Left lung (tissue), 10 donors: ENCODE data around the gene FFAR1. TPM values are rescaled to one million over a fixed set of nuclear protein-coding genes. Genes with fewer than 3 reads are reported as not detected.

Experiments used
- ATAC-seq: fragments of 200-7000 bp; cut with Tn5 transposase; one replicate; pipeline ENCODE4 v1.9.1; 2020; ENCODE audit warnings: moderate library complexity
- DNase-seq, 4 donors: peaks; one replicate each; pipeline ENCODE4 v3.0.0-alpha.2; 2013 to 2020
- H3K27ac ChIP-seq, 2 donors: fragments of 200-600 bp; sonication (generic) in 1 of 2; one replicate each; pipeline versions ENCODE4 v1.5.0 to v1.8.0; 2020 to 2021
- H3K27me3 ChIP-seq, 2 donors: fragments of 200-600 bp; sonication (generic) in 1 of 2; one replicate each; pipeline versions ENCODE4 v1.5.0 to v1.8.0; 2020 to 2021
- H3K36me3 ChIP-seq, 2 donors: fragments of 200-600 bp; sonication (generic) in 1 of 2; one replicate each; pipeline versions ENCODE4 v1.5.0 to v1.8.0; 2020 to 2021
- H3K4me1 ChIP-seq, 2 donors: fragments of 200-600 bp; one replicate each; pipeline ENCODE4 v1.8.0; 2021
- H3K4me3 ChIP-seq, 2 donors: fragments of 200-600 bp; sonication (generic) in 1 of 2; one replicate each; pipeline versions ENCODE4 v1.5.0 to v1.8.0; 2020 to 2021; ENCODE audit warnings: mild to moderate bottlenecking in 1 of 2
- H3K9me3 ChIP-seq, 2 donors: fragments of 200-600 bp; sonication (generic) in 1 of 2; one replicate each; pipeline versions ENCODE4 v1.5.0 to v1.8.0; 2020 to 2021
- CTCF ChIP-seq, 2 donors: fragments of 200-600 bp; sonication (generic) in 1 of 2; IDR thresholded peaks; one replicate each; pipeline versions ENCODE4 v1.5.0 to v1.8.0; 2021; ENCODE audit warnings: antibody characterized with exemption in 2 of 2
- intact Hi-C, 2 donors: fragments of 100-400 bp; cut with DNase I; formaldehyde crosslinking; loops; one replicate each; pipeline versions ENCODE4 v1.11.2 to v1.14.2; 2022
- polyA plus RNA-seq, 6 donors: library from polyadenylated mRNA; unstranded; fragments of 120-200 nt; gene quantifications; one replicate each; pipeline ENCODE4 v1.2.1, GENCODE V29; 2013; ENCODE audit not compliant: insufficient read length in 6 of 6
- total RNA-seq, 2 donors: library from RNA; stranded (reverse); fragmentation: NEBNext Ultra II Directional; extraction: Animal tissue kit (Norgen Biotek cat#: 25700); gene quantifications; one replicate each; pipeline ENCODE4 v1.2.1, GENCODE V29; 2021
- donor health status: DM: no; HTN: yes; CAD: no.
- donor health status: DM: no; HTN: no; CAD: no.

FFAR1 gene
- total and polyA plus RNA-seq, 8 donors = 0.06 to 0.74 (median 0.28) TPM; not detected in 2

GRCh38 chr19:35389192-35389861 is 41.6 kb downstream of the FFAR1 start:
- no peaks in the 10 kb centered on the region for H3K27me3 ChIP-seq
- no peaks in the 10 kb centered on the region for H3K4me1 ChIP-seq
- no peak for TF ChIP-seq CTCF (IDR thresholded peaks at IDR 0.05)
- intact Hi-C loops = no loop called here
- no peaks in the 10 kb centered on the region for H3K36me3 ChIP-seq
- no peak overlapping the region for H3K4me3 ChIP-seq
- no peak for ATAC-seq
- H3K9me3 ChIP-seq = peaks cover 0 to 18% of the 10 kb centered on the region in 2 donors
- DNase-seq = no peak
- H3K27ac ChIP-seq = no peak overlapping the region

- TF ChIP-seq CTCF (IDR thresholded peaks at IDR 0.05) = no peak
- Histone ChIP-seq H3K9me3 (no peaks in the 10 kb centered on the region), H3K36me3 (no peaks in the 10 kb centered on the region), H3K27ac (no peak overlapping the region), H3K4me3 (no peak overlapping the region), H3K4me1 (peaks cover 0 to 4% of the 10 kb centered on the region in 2 donors), H3K27me3 (no peaks in the 10 kb centered on the region)
- intact Hi-C loops = no loop called here
- no peak for ATAC-seq
- DNase-seq = no peak
Measured at GRCh38 chr19:35392742-35393715, 45.3 kb downstream of the FFAR1 start.

- TF ChIP-seq CTCF (IDR thresholded peaks at IDR 0.05) = no peak
- Histone ChIP-seq H3K4me1 (peaks cover 0 to 4% of the 10 kb centered on the region in 2 donors), H3K9me3 (no peaks in the 10 kb centered on the region), H3K27ac (no peak overlapping the region), H3K4me3 (no peak overlapping the region), H3K27me3 (peaks cover 0 to 6% of the 10 kb centered on the region in 2 donors), H3K36me3 (no peaks in the 10 kb centered on the region)
- ATAC-seq = peak; percentile 66
- no peak for DNase-seq
- intact Hi-C loops = no loop called here
Measured at GRCh38 chr19:35395382-35396199, 47.9 kb downstream of the FFAR1 start.

GRCh38 chr19:35396240-35396885 is 48.7 kb downstream of the FFAR1 start:
- Histone ChIP-seq H3K9me3 (no peaks in the 10 kb centered on the region), H3K27ac (no peak overlapping the region), H3K4me1 (peaks cover 0 to 4% of the 10 kb centered on the region in 2 donors), H3K36me3 (no peaks in the 10 kb centered on the region), H3K27me3 (peaks cover 0 to 6% of the 10 kb centered on the region in 2 donors), H3K4me3 (no peak overlapping the region)
- DNase-seq (no peak), ATAC-seq (no peak)
- intact Hi-C loops = no loop called here
- no peak for TF ChIP-seq CTCF (IDR thresholded peaks at IDR 0.05)
